Inflammatory macrophage treated with lipopolysaccharide for 1 hour (primary cell): ENCODE results near the gene ACVR1B.
A peak's percentile ranks its signal among the peaks of the same experiment; 100 is the strongest.

Experiments
- DNase-seq, 2 donors: peaks; one replicate each; pipeline ENCODE4 v3.0.0-alpha.2; 2020 to 2022

Gene ACVR1B

GRCh38 chr12:51951199-51951842 is at the start of gene ACVR1B:
Gene ACVR1B, plus strand, starts transcription at chr12:51951699. Its CDS starts 45 bp downstream, at chr12:51951744.
- peak; percentile 83 to 89 for DNase-seq

DNA sequence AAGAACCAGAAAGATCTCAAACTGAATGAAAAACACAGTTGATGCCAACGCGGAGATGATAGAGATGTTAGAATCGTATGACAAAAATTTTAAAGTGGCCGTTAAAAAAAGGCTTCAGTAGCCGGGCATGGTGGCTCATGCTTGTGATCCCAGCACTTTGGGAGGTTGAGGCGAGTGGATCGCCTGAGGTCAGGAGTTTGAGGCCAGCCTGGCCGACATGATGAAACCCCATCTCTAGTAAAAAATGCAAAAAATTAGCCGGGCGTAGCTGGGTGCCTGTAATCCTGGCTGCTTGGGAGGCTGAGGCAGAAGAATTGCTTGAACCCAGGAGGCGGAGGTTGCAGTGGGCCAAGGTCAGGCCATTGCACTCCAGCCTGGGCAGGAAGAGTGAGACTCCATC is 49.6 kb upstream of the ACVR1B start:
- DNase-seq: no peak

GRCh38 chr12:51904951-51905470 is 46.5 kb upstream of the ACVR1B start:
- peak; percentile 41 to 42 for DNase-seq

- peak; percentile 85 to 89 for DNase-seq
These were observed 45.7 kb upstream of the ACVR1B start for GRCh38 chr12:51905471-51906429.

DNA sequence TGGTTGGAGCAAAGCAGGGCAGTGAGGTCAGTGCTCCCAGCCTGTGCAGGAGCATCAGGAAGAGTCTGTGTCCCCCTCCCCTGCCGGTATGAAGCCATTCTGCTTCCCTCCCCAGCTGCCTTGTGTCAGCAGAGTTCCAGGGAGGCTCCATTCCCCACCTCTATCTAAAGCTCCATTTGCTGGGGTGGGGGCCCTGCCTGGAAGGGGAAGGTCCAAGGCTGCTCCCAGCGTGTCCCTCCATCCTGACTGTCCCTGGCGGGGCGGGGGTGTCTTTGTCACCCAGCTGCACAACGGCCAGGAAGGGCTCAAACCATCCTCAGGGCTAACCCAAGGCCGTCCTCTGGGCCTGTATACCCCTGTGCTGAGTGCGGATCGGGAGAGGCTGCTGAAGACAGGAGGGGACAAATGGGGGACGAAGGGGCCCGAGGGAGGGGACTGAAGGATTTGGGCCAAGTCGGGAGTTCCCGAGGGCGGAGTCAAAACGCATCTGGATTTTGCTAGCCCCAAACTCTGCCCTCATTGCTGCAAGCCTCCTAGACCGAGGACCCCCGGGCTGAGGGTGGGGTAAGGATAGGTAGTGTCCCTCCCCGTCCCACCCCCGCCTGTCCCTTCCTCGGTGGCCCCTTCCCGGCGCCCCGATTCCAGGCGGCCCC is 44.9 kb upstream of the ACVR1B start:
- no peak for DNase-seq

GRCh38 chr12:51907083-51907855 is 44.2 kb upstream of the ACVR1B start, which contains the start of gene ACVRL1:
Gene ACVRL1, plus strand, starts transcription at chr12:51907504. Its CDS starts 4,971 bp downstream, at chr12:51912475.
- DNase-seq: no peak

- no peak for DNase-seq
These were observed 43.6 kb upstream of the ACVR1B start for GRCh38 chr12:51907856-51908425.

- DNase-seq: no peak
These were observed 42.5 kb upstream of the ACVR1B start for GRCh38 chr12:51908876-51909592.

GRCh38 chr12:51910168-51910567 is 41.3 kb upstream of the ACVR1B start:
- DNase-seq: peak in 1 of 2 donors; percentile 51

GRCh38 chr12:51910691-51911090 is 40.8 kb upstream of the ACVR1B start:
- DNase-seq: no peak

GRCh38 chr12:51911307-51911706 is 40.2 kb upstream of the ACVR1B start:
- DNase-seq: peak; percentile 71 to 72

DNA sequence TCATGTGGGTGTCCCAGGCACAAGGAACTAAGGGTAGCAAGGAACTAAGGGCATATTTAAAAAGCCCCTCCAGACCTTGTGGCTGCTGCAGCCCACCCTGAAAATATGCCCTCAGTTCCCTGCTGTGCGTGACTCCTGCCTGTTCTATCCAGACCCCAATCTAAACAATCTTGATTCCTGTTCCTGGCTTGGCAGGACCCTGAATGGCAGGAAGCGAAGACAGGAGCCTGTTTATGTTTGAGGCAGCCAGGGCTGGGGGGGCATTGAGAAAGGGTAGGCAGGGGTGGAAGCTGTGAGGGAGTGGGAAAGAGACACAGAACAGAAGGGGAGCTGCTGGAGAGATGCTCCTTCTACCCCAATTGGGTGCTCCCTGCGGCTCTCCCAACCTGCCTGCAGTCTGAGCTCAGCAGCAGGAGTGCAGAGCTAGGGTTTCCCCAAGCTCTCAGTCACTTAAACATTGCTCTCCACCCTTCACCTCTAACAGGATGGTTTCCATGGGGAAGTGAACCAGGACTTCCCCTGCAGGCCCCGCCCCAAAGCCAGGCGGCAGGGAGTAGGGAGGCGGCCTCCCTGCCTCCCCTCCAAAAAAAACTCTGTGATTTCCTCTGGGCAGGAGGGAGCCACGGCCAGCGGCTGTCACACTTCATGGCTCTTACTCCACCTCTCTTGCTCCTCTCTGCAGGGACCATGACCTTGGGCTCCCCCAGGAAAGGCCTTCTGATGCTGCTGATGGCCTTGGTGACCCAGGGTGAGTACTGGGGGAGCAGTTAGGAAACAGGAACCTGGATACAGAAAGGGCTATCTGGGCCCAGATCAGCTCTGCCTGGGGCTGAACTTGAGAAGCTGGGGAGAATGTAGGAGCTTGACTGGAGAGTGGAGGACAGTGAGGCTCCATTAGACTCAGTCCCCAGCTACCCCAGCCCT is 39.4 kb upstream of the ACVR1B start:
- DNase-seq: peak; percentile 85 to 91

DNA sequence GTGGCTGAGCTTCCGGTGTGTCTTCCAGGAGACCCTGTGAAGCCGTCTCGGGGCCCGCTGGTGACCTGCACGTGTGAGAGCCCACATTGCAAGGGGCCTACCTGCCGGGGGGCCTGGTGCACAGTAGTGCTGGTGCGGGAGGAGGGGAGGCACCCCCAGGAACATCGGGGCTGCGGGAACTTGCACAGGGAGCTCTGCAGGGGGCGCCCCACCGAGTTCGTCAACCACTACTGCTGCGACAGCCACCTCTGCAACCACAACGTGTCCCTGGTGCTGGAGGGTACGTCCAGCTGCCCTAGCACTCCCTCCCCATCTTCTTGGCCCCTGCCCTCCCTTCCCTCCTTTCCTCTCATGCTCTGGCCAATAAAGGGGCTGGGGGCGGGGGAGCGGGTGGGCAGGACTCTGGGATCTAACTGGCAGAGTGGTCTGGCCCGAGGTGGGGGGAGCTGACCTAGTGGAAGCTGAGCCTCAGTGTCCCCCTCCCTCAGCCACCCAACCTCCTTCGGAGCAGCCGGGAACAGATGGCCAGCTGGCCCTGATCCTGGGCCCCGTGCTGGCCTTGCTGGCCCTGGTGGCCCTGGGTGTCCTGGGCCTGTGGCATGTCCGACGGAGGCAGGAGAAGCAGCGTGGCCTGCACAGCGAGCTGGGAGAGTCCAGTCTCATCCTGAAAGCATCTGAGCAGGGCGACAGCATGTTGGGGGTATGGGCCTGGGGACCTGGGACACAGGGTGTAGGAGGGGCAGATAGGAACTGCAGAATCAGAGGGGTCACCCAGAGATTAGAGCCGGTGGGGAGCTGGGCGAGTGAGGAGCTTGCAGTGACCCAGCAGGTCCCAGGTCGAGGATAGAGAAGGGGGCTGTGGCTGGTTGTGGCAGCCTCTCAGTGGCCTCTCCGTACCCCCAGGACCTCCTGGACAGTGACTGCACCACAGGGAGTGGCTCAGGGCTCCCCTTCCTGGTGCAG is 38.1 kb upstream of the ACVR1B start:
- no peak for DNase-seq

DNA sequence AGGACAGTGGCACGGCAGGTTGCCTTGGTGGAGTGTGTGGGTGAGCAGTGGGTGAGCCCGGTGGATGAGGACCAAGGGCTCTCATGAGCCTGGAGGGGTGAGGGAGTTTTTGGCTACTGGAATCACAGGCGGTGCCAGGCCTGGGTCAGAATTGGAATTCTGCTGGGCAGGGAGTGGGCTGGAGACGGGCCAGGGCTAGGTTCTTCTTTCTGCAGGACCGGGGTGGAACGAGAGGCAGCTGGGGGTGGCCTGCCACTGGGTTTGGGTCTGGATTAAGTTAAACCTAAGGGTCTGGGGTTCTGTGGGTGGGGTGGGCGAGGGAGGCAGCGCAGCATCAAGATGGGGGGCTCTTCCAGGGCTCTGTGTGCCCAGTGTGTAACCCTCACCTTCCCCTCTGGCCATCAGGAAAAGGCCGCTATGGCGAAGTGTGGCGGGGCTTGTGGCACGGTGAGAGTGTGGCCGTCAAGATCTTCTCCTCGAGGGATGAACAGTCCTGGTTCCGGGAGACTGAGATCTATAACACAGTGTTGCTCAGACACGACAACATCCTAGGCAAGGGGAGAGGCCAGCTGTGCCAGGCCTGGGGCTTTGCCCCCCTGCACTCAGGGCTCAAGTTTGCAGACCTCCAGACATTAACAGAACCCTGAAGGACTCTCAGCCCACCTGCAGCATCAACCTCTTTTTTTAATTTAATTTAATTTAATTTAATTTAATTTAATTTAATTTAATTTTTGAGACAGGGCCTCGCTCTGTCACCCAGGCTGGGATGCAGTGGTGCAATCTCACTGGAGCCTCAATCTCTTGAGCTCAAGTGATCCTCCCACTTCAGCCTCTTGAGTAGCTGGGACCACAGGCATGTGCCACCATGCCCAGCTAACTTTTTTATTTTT is 37.2 kb upstream of the ACVR1B start:
- DNase-seq: no peak

- no peak for DNase-seq
These were observed 36.4 kb upstream of the ACVR1B start for GRCh38 chr12:51915003-51915625.

GRCh38 chr12:51915951-51916350 is 35.5 kb upstream of the ACVR1B start:
- DNase-seq: no peak

DNA sequence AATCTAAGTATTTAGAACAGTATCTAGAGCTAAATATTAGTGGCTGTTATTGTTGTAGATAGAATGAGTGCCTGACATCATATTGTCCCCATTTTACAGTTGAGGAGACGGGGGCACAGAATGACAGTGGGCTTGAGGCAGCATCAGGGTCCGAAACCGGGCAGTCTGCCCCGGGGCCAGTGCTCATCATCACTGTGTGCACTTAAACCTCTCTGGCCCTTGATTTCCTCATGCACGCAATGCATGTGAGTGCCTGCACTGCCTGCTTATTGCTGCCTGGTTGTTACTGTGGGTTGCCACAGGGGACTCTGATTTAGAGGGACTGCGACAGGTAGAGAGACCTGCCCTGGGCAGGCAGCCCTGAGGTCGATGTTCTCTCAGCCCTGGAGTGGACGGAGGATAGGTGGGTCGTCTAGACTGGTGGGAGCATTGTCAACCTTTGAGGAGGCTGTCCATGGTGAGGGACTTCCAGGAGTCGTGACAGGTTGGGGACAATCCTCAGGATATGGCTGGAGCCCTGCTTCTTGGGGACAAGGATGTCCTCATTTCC is 34.4 kb upstream of the ACVR1B start:
- no peak for DNase-seq
